NCI-H345 treated with DMSO at 0.1 percent for 48 hours (cell line): ENCODE results near the gene PRPH2.

Experiments
- DNase-seq: peaks from one replicate; lab custom pipeline; 2025; ENCODE audit not compliant: unreplicated experiment; lab: John Stamatoyannopoulos, UW

Gene PRPH2

DNA sequence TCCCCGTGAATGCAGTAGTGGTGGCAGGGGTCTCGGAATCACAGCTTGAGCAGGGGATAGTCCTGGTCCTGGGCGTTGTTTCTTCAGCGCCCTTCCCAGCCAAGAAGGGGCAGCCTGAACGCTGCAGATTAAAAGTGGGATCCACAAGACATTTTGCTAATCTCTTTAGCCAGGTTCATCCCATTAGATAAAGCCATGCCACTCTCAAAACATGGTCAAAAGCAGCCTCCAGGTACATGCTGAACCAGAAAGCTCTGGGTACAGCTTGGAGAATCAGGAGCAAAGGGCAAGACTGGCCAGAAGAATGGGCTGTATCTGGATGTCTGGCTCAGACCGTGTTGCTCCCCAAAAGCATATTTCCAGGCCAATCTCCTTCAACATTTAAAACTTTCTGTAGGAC is at the start of gene PRPH2:
TSS of gene PRPH2 (minus strand) at position 101 of the 400 bp plus-strand sequence. CDS start 263 bp downstream, outside the sequence.
- no peak for DNase-seq

- DNase-seq: no peak
These were observed 49.3 kb upstream of the PRPH2 start for GRCh38 chr6:42771741-42772100.

DNA sequence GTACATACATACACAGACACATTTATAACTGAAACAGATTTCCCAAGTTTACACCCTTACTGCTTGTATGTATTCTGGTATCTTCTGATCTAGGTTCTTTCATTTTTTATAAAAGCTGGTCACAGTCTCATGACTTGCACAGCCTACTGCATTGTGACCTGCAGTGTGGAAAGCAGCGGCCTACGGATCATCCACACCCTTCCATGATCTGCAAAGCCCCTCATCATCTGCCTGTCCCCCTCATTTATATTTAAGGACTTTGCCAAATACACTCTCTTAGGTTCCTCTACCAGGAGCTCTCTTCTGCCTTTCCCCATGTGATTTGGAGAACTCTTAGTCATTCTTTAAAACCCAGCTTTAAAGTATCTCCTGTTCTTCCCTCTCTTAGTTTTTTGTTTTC is 47.4 kb upstream of the PRPH2 start:
- no peak for DNase-seq

DNA sequence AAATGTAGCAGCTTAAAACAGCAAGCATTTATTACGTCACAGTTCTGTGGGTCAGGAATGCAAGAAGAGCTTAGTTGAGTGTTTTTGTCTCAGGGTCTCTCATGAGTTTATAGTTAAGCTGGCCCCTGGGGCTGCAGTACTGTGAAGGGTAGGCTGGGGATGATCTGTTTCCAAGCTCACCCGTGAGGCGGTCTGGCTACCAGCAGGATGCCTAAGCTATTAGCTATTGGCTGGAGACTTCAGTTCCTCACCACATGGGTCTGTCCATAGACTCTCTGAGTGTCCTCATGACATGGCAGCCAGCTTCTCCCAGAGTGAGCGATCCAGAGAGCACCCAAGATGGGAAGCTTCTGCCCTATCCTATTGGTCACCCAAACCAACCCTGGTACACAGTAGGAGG is 46.7 kb upstream of the PRPH2 start:
- DNase-seq: no peak

DNA sequence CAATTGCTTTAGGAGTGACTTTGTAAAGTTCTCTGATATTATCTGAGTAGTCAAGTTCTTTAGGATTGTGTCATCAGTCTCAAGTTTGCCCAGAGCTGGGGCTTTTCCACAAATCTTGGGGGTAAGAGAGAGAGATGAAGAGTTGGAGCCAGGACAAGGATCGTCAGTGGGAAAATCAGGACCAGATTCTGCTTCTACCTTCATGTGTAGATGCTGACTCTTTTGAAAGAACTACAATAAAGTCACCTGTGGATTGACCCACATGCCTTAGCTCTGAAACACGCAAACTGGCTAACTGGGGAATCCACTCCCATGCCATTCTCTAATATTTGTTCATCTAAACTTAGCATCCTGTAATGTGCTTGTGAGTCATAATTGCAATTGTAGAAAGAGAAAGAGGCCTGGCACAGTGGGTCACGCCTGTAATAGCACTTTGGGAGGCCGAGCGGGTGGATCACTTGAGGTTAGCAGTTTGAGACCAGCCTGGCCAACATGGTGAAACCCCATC is 43.8 kb upstream of the PRPH2 start:
- DNase-seq: no peak

GRCh38 chr6:42764911-42765648 is 42.7 kb upstream of the PRPH2 start:
- no peak for DNase-seq

DNA sequence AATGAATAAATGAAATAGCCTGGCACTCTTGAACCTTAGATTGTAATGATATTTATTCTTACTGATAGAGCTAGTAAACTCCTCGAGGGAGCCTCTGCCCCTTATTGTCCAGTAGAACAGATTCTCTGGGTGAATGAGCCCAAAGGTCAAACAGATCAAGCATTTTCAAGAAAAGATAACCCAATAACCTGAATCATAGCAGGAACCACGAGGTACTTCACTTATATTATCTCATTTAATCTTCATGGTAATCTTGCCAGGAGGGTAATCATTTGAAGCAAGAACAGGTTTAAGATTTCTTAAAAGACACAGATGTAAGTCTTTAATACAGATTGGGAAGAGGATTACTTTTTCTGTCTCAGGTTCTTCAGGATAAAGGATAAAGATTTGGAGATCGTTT is 40.6 kb upstream of the PRPH2 start:
- DNase-seq: no peak

- no peak for DNase-seq
These were observed 40.0 kb upstream of the PRPH2 start for GRCh38 chr6:42762426-42762859.

- no peak for DNase-seq
These were observed 39.1 kb upstream of the PRPH2 start for GRCh38 chr6:42761287-42762067.

DNA sequence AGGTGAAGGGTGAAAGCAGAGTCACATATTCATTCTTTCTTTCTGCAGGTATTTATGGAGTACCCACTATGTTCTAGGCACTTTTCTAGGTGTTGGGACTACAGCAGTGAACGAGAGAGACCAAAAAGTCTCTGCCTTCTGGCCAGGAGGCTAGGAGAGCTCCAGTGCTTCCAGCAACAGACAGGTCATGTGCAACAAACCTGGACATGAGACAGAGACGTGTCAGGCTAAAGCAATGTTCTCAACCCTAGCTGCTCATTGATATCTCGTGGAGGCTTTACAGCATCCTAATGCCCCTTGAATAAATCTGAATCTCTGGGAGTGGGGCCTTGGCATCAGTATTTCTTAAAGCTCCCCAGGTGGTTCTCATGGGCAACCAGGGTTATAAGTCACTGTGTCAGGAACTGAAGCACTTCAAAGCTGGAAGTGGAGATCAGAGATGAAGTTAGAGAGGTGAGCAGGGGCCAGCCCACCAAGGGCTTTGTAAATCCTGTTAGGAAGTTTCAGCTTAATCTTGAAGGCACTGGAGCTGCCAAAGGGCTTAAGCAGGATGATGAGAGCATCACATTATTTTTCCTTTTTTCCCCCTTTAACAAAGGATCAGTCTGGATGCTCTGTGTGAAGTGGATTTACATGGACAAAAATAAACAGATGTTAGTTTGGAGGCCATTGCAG is 36.5 kb upstream of the PRPH2 start:
- DNase-seq: no peak

DNA sequence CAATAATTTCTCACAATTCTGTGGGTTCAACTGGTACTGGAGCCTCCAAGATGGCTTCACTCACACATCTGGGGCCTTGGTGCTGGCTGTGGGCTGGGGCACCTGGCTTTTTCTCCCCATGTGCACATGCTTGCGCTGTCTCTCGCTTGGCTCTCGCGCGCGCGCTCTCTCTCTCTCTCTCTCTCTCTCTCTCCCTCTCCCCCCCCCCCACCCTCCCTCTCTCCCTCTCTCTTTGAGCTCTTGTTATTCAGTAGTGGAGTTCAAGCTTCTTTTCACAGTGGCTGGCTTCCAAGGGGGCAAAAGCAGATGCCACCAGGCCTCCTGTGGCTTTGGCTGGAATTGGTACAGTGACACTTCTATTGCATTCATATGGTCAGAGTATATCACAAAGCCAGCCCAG is 34.3 kb upstream of the PRPH2 start:
- no peak for DNase-seq

DNA sequence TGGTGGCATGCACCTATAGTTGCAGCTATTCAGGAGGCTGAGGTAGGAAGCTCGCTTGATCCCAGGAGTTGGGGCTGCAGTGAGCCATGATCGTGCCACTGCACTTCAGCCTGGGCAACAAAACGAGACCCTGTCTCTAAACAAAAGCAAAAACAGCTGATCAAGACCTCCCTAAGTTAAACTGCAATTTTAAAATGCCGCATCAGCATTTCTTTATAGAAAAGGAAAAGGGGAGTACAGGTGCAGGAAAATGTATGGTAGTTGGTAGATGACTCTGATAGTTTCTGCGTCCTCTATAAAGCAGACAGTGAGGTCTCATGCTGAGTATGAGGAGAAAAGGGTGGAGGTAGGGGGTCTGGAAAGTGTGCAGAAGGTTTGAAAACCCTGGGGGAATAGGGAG is 32.4 kb upstream of the PRPH2 start:
- DNase-seq: no peak

GRCh38 chr6:42751055-42751454 is 28.7 kb upstream of the PRPH2 start:
- DNase-seq: no peak

DNA sequence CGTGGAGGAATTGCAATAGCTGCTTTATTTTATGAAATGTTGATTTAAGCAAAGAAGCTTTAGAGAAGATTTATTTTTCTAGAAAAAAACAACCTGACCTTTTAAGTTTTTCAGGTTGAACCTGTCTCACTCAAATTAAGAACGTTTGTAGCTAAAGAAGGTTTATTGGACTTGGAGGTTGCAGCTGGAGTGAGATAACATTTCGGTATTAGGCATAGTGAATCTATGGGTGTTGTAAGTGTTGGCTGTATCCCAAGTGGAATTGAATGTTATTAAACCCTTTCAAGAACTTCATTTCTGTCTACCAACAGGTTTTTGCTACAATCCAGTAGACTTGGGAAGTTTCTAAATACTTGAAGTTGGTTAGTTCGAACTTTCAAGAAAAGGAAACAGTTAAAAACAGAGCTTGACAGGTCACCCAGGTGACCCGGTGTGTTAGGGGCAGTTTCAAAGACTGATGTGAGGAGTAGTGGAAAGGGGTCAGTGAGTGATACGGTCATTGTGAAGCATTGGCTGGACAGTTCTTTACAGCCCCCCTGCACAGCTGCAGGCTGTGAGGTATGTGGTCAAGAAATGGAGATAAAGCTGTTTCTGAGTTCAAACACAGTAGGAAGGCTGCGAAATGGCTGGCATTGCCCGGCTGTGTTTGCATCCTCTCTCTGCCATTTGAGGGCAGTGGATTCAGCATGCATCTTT is 26.0 kb upstream of the PRPH2 start:
- no peak for DNase-seq

DNA sequence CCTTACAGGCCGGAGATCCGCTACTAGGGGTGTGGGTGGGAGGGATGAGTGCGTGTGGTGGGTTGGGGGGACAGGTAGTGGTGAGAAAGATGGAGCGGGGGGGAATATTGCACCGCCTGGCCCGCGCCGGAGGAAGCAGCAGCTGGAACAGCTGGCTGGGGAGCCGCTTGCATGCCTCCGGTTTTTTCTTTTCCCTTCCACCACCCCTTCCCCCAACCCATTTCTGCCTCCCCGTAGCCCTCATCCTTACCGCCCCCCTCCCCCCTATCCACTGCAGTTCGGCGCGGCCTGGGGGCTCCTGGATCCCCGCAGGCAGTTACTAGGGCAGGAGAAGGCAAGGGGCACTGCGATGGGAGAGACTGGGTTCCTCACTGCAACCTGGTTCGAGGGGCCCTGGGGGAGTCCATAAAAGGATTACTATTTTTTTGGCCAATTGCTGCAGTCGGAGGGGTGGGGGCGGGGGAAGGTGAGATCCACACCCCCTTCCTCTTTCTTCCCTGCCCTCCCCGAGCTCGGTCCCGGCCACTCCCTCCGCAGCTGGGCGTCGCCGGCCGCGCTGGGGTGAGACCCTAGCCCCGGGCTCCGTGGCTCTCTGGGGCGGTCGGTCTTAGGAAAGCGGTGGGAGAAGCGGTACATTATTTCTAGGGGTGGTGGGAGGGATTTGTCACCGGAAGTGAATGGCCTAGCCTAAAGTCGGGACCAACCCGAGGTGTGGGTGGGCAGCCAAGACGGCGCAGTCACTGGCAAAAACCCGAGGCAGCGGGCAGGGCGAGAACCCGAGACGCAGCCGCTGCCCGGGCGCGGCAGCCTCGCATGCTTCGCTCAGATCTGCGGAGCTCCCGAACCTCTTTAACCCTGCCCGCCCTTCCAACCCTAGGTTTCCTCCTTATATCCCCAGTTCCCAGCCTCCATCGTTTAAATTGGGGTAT is 24.3 kb upstream of the PRPH2 start:
- peak; percentile 81 for DNase-seq

DNA sequence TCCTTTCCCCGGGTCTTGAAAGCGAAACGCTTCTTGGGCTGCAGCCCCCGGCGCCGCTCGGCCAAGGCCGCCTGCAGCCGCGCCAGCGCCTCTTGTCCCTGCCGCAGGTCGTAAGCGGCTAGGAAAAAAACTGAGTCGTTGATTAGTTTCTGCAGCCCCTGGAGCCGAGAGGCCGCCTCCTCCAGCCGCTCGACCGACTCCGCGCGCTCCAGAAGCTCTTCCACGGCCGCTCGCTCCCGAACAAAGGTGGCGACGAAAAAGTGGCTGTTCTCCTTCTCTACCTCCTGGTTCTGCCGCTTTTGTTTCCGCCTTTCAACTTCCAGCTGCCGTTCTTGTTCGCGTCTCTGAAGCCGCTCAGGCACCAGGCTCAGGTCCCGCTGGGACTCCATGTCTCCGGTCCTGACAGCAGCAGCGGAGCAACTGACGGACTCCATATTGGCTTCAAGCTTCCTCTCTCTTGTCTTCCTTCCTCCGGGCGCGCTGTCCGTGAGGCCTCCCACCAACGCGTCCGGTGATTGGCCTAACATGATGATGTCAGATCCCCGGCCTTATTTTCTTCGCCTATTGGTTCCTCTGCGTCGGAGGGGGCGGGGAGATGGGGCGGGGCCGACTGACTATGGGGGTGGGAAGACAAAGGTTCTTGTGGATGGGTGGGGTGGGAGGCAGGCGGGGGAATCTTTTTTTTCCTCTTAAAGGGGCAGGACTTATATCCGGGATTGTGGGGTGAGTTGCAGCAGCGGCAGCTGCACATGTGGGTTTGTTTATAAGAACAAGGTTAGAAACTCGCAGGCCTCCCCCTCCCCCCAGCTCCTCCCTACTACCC is 23.5 kb upstream of the PRPH2 start, which contains the start of gene TBCC:
TSS of gene TBCC (minus strand) at position 464 of the 823 bp plus-strand sequence. CDS start at position 434, 30 bp downstream.
- DNase-seq: peak; percentile 94

DNA sequence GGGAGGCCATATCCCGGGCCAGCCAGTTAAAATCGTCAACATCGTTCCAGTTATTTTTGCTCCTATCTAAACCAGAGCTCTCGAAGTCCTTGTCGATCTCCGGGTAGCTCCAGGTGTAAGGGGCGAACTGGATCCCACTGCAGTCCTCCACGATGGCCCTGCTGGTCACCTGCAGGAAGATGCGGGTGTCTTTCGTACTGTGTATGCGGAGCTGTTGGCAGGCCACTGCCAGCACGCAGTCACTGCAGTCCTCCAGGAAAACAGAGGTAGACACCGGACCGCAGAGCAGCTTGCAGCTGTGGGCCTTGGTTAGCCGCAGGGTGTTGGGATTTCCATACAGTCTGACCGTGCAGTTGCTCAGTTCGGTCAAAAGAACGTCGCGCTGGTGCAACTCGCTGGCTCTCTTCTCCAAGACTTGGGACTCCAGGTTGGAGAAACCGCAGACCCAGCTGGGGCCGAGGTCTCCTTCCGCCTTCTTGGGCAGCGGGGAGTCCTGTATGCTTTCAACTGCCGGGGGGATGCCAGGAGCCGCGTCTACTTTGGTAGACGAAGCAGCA is 22.8 kb upstream of the PRPH2 start:
- DNase-seq: no peak

- no peak for DNase-seq
These were observed 22.0 kb upstream of the PRPH2 start for GRCh38 chr6:42744351-42744893.
